Inflammatory macrophage treated with lipopolysaccharide for 4 hours (primary cell): Measurements from ENCODE around the gene B3GNT5.

Experiments
- DNase-seq: peaks from one replicate; pipeline ENCODE4 v3.0.0-alpha.2; 2020

The B3GNT5 gene

GRCh38 chr3:183296944-183297343 is 43.9 kb downstream of the B3GNT5 start:
- no peak for DNase-seq

- DNase-seq, result peak; percentile 95
Observed at GRCh38 chr3:183298701-183299153, 45.7 kb downstream of the B3GNT5 start.

GRCh38 chr3:183299976-183300375 is 46.9 kb downstream of the B3GNT5 start:
- DNase-seq, result no peak

GRCh38 chr3:183300996-183301562 is 48.0 kb downstream of the B3GNT5 start:
- no peak for DNase-seq

- DNase-seq, result peak; percentile 53
Observed at GRCh38 chr3:183301937-183302580, 49.0 kb downstream of the B3GNT5 start.

- peak; percentile 38 for DNase-seq
Observed at GRCh38 chr3:183303690-183304089, 50.6 kb downstream of the B3GNT5 start.

- peak; percentile 97 for DNase-seq
Observed at GRCh38 chr3:183306798-183307671, 54.0 kb downstream of the B3GNT5 start.

GRCh38 chr3:183307749-183308148 is 54.7 kb downstream of the B3GNT5 start:
- DNase-seq, result no peak

GRCh38 chr3:183308751-183309150 is 55.7 kb downstream of the B3GNT5 start:
- DNase-seq, result peak; percentile 6

GRCh38 chr3:183309276-183309675 is 56.2 kb downstream of the B3GNT5 start:
- no peak for DNase-seq

- DNase-seq, result no peak
Observed at GRCh38 chr3:183310936-183311335, 57.9 kb downstream of the B3GNT5 start.

GRCh38 chr3:183312433-183312832 is 59.4 kb downstream of the B3GNT5 start:
- DNase-seq, result no peak

GRCh38 chr3:183313351-183313750 is 60.3 kb downstream of the B3GNT5 start:
- peak; percentile 90 for DNase-seq

- DNase-seq, result no peak
Observed at GRCh38 chr3:183313764-183314163, 60.7 kb downstream of the B3GNT5 start.

- no peak for DNase-seq
Observed at GRCh38 chr3:183315739-183316138, 62.7 kb downstream of the B3GNT5 start.

GRCh38 chr3:183317271-183317670 is 64.2 kb downstream of the B3GNT5 start:
- DNase-seq, result no peak

GRCh38 chr3:183317886-183318865 is 65.1 kb downstream of the B3GNT5 start:
- DNase-seq, result peak; percentile 76

- DNase-seq, result peak; percentile 69
Observed at GRCh38 chr3:183318877-183319276, 65.8 kb downstream of the B3GNT5 start.

- DNase-seq, result no peak
Observed at GRCh38 chr3:183319371-183319770, 66.3 kb downstream of the B3GNT5 start.
